Measurements from ENCODE around the gene LCOR.
"Not testable (repeated sequence)": the region's sequence is repeated elsewhere in the genome, so short reads cannot be mapped to it uniquely, and the experiment has no call there.

Gene LCOR

DNA sequence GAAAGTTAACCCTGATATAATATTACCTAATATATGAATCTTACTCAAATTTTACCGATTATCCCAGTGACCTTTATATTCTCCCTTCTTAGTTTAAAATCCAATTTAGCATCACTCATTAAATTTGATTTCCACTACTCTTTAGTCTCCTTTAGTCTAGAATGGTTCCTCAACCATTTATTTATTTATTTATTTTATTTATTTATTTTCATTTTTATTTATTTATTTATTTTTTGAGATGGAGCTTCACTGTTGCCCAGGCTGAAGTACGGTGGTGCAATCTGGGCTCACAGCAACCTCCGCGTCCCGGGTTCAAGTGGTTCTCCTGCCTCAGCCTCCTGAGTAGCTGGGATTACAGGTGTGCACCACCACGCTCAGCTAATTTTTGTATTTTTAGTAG lies 92.8 kb downstream of the LCOR start:
- DNase-seq: no peak

DNA sequence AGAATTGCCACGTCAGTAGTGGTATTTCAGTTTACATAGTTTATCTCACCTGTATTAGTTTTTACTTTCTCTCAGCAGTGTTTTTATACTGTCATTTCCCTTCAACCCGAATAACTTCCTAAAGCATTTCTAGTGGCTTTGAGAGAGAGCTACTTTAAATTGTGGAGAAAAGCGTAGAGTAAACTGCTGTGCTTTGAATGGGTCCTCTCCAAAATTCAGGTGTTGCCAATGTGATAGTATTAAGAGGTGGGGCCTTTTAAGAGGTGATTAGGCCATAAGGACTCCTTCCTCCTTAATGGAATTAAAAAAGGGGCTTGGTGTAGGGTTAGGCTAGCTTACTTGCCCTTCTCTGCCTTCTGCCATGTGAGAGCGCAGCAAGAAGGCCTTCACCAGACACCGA lies 98.4 kb downstream of the LCOR start:
- DNase-seq: no peak

DNA sequence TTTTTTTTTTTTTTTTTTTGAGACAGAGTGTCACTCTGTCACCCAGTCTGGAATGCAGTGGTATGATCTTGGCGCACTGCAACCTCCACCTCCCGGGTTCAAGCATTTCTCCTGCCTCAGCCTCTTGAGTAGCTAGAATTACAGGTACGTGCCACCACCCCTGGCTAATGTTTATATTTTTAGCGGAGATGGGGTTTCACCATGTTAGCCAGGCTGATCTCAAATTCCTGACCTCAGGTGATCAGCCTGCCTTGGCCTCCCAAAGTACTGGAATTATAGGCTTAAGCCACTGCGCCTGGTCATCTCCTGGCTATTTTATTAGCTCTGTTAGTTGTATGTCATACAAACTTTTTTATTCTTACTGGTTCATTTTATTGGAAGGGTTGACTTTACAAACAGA lies 103.0 kb downstream of the LCOR start:
- DNase-seq: no peak

DNA sequence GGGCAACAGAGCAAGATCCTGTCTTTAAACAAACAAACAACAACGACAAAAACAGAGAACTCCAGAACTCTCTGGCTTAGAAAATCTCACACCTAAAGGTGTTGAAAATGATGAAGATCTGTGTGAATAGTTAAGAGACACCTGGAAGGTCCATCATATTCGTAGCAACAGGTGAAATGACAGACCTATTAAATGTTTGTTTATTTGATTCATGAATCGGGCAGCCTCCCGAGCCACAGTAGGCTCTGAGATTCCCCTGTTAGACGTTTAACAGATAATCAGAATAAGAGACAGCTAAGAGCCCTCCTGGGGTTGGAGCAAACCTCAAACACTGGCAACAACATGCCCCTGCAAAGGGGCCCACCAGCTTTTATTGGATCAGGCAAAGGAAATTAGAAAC lies 103.7 kb downstream of the LCOR start:
- no peak for DNase-seq

DNA sequence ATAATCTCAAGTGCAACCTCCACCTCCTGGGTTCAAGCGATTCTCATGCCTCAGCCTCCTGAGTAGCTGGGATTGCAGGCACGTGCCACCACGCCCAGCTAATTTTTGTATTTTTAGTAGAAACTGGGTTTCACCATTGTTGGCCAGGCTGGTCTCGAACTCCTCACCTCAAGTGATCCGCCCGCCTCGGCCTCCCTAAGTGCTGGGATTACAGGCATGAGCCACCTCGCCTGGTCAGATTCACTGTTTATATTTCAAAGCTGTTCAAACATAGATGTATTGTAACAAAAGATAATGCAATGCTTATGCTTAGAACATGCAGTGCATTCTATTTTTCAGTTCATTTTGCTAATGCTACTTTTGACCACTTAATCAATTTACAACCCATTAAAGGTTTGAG lies 111.1 kb downstream of the LCOR start:
- not testable (repeated sequence) for DNase-seq

DNA sequence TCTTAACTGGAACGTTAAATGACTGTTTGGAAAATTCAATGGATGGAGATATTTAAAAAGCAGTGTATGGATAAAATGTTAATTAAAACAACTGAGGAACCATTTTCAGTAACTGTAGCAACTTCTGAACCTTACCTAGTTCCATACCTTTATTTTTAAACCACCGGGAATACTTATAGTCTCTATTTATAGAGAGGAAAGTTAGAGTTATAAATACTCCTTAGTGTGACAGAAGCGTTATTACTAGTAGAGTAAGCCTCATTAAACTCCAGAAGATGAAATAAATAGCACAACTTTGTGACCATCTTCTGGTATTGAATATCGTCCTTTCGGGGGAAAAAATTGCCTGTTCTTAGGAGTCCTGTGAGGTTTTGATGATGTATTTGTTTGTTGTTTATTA lies 114.9 kb downstream of the LCOR start:
- DNase-seq: no peak

DNA sequence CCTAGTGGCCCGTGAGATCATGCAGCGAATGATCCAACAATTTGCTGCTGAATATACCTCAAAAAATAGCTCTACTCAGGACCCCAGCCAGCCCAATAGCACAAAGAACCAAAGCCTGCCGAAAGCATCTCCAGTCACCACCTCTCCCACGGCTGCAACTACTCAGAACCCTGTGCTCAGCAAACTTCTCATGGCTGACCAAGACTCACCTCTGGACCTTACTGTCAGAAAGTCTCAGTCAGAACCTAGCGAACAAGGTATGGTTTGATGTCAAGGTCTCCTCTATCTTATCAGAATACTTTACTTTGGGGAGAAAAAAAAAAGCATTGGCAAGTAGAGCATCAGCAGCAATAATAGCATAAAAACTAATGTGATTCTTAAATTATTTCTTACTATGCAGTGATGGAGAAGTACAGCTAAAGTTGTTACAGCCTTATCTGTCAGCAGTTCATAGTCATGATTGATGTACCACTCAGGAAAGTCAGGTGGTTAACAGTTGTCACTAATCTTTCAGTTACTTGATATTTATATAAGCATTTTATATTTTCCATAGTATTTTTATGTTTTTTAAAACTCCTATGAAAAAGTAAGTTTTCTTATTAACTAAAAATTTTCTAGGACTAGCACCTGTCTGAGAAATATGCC lies 117.1 kb downstream of the LCOR start:
- no peak for DNase-seq

DNA sequence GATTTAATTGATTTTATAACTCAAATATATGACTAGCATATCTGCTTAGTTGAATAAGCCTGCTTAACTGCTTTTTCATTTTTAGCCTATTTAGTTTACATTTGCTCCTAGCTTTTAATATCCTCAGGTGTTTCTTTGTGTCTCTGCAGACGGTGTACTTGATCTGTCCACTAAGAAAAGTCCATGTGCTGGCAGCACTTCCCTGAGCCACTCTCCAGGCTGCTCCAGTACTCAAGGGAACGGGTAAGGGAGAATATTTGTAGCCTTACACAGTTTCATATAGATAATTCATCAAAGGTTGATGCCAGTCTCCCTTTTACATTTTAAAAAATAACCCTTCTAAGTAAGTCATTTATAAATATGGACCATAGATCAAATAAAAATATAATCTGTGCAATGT lies 119.9 kb downstream of the LCOR start:
- no peak for DNase-seq

DNA sequence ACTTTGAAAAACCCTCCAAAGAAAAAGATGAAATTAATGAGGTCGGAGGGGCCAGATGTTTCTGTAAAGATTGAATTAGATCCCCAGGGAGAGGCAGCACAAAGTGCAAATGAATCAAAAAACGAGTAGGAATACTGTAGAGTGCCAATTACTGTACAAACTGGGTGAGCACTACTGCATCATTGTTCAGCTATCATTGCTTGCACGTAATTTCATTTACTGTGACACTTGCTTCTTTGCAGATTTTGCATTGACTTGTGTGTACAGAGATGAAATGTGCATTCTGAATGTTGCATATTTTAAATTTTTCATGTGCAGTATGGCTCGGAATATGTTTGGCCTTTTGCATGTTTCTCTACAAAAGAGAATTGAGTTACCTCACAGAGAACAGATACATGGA lies 123.7 kb downstream of the LCOR start:
- DNase-seq: no peak

DNA sequence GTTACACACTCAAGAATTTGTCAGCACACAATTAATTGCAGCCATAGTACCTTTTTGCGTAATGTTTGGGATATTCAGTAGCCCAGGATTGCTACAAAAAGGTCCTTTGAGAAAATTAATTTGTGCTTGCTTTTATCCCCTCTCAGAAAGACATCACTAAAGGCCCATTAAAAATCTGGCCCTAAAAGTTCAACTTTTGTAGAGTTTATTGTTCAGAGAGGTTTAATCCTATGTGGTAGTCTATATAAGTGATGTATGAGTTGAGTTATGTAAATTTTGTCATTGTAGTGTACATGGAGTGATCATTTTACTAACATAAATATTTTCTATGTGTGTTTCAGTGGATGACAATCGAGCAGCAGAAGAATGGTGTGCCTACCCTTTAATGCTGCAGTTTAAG lies 126.0 kb downstream of the LCOR start:
- DNase-seq: no peak

DNA sequence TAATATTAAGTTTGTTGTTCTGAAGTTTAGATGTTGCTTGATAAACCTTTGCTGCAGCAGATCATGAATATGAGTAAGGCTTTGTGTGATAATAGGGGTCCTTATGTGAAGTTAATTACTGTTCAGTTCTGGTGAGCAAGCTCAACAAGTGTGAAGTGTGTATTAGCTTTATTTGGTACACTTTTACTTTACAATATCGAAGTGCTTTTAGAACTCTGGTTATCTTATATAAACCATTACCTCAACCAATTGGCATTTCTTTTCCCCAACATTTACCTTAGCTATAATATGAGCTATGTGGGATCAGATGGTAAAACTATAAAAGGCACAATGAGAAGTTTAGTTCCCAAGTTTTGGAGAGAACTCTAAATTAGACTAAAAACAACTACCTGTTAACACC lies 127.6 kb downstream of the LCOR start:
- no peak for DNase-seq

DNA sequence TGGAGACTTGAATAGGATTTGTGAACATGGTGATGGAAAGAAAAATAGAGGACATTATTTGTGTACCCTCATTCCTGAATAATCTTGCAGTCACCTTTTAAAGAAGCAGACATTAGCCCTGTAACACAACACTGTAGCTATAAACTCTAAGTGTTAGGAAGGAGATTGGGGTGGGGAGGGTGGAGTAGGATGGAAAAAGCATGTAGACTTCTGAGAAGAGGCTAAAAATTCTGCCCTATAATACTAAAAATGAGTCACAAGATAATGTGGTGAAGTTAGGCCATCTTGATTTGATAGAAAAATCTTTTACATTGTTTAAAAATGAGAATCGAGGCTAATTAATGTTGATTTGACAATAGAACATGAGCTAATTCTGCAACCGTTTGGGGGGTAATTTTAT lies 128.8 kb downstream of the LCOR start:
- DNase-seq: no peak

DNA sequence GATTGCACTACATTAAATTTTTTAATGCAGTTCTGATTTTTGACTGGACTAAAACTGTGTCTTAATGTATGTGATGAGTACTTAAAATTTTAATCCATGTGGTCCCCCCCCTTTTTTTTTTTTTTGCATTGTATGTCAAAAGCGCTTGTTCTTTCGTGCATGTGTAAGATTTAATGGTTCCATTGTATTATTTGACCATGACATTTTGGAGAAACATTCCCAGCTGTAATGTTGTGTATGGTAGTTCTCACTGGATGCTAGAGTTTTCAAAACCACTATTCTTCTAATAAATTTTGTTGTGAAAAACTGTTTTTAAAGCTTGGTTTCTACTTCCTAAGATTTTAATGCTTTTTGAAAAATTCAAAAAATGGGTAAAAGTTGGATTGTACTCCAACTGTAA lies 132.0 kb downstream of the LCOR start:
- DNase-seq: no peak

DNA sequence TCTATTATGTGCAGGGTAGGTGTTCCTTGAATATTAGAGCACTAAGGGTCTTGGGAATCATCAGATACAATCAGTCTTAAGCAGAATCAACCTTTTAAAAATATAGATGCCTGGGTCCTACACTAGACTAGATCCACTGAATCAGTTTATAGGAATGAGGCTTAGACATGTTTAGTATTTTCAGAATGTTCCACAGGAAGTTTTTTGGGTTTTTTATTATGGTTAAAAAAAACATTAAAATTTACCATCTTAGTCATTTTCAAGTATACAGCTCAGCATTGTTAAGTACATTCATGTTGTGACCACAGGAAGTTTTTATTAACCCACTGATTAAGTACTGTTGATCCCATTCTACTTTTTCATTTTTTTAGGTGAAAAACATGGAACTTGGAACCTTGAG lies 135.7 kb downstream of the LCOR start:
- DNase-seq: no peak

DNA sequence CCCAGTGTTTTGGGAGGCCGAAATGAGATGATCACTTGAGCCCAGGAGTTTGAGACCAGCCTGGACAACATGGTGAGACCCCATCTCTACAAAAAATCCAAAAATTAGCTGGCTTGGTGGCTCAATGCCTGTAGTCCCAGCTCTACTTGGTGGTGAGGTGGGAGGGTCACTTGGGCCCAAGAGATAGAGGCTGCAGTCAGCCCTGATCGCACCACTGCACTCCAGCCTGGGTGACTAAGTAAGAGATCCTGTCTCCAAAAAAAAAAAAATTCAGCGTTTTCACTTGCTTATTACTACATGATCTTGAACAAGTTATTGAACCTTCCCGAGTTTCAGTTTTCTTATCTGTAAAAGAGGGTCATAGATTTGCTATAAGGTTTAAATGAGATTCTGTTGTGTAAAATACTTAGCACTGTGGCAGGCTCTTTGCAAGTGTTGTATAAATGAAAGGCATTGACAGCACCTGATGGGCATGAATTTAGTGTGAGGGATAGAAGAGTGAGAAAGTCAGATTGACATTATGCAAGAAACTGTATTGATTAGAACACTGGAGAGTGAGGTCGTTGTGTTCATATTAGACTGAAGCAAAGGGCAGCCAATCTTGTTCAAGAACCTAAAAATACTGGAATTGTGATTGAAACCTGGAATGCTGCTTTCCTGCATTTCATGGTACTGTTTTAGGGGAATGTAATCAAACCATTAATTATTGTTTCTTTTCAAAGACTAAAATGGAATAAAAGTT lies 136.8 kb downstream of the LCOR start:
- DNase-seq: no peak

DNA sequence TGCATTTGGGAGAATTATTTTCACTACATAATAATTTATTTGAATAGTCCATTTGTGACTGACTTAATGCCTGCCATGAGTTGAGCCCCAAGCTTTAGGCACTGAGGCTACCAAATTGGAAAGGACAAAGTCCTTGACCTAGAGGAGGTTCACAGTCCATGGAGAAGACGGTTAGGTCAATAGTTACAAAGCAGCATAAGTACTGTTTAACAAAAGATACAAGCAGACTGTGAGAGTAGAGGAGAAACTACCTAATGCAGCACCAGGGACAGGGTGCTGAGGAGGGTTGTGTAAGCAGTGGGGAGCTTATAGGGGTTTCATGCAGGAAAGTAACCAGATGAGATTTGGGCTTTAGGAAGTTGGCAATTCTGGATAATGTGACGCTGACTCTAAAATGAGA lies 139.2 kb downstream of the LCOR start:
- DNase-seq: no peak

DNA sequence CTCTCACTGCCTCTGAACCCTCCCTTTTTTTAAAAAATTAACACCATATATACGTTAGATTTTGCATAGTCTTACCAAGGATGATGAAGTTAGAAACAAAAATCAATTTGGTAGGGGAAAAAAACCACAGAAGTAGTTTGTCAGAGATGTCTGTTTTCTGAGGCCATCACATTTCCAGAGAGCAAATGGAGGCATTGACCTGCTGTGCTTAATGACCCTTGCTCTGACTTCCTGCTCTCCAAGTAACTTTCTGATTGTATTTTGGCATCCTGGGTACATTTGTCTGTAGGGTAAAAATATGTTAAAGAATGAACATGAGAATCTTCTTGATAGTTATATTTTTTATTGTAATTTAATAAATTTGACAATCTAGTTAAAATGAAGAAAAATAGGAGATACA lies 140.2 kb downstream of the LCOR start:
- DNase-seq: no peak

DNA sequence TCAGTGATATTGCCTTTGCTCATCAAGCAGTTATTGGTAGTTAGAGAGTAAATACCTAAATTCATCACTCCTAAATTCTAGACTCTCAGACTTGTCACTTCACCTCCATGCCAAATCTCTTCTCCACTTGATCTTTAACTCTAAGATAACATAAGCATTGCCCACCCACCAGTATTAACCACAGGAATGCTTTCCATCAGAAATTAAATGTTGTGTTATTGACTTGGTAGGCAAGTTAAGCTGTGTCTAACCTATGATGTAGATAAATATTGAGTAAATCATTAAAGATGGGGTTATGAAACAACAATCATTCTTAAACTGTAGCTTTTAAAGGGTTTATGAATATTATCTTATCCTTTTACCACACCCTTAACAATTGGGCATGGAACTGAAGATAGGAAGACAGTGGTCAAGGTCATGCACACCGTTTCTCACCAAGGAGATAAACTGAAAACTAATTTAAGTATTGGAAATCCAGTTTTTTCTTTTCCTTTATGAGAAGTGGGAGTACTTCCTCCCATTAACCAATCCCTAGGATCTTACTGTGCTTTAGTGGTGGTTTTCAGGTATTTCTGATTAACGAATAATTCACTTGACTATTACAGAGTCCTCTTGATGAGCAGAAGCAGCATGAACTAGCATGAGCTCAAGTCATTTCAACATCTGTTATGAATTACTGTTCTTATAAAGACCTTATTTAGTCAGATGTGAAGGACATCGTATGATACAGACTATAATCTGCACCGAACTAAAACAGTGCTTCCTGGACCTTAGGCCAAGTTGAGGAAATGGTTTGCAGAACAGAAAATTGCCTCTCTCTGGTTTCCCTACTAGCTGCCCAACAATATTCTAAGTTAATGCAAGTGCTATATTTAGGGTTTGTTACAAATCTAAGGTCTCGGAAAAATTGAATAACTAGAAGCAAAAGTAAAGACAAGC lies 142.0 kb downstream of the LCOR start:
- no peak for DNase-seq

DNA sequence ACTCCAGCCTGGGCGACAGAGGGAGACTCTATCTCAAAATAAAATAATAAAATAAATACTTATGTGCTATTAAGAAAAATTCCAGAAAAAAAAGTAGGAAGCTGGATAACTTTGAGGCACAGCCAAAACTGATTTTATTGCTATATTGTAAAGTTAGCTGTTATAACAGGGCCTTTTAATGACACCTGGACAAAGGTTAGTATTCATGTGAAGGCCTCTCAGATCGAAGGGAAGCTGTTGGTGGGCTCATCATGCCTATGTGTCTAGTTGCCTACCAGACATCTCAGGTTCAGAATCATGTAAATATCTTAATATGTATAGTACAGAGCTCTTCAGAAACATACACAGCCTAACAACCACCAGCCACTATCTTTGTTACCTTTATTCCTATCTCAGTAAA lies 143.0 kb downstream of the LCOR start:
- DNase-seq: no peak

DNA sequence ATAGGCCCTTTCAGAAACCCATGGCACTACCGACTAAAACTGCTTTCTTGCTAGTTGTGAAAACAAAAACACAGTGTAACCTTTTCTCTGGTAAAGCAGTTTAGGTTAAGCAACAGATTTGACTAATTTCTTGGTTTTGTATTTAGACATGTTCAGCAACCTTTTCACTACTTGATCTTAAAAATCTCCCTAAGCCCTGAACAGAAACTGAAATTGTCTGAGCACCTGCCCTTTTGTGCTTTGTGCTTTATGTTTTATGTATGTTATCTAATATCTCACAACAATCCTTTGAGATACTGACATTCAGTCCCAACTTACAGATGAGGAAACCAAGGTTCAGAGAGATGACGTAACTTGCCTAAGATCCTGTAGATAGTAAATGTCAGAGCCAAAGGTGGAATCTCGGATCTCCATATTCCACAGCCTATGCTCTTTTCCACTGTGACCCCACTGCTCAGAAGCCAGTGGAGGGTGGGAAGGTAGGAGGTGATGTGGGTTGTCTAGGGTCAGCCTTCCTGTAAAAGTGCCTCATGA lies 146.6 kb downstream of the LCOR start:
- DNase-seq: no peak

DNA sequence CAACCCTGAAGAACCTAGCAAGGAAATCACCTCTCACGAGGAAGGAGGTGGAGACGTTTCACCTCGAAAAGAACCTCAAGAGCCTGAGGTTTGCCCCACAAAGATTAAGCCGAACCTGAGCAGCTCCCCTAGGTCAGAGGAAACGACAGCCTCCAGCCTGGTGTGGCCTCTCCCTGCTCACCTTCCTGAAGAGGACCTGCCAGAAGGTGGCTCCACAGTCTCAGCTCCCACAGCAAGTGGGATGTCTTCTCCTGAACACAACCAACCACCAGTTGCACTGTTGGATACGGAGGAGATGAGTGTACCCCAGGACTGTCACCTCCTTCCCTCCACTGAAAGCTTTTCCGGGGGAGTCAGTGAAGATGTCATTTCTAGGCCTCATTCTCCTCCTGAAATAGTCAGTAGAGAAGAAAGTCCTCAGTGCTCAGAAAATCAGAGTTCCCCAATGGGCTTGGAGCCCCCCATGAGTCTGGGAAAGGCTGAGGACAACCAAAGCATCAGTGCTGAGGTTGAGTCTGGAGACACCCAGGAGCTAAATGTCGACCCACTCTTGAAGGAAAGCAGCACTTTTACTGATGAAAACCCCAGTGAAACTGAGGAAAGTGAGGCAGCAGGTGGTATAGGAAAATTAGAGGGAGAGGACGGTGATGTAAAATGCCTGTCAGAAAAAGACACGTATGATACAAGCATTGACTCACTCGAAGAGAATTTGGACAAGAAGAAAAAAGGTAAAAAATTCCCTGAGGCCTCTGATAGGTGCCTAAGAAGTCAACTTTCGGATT lies 150.2 kb downstream of the LCOR start:
- no peak for DNase-seq

Measured in nucleus accumbens (tissue), 56 donors.